K562 (cell line): Measurements from ENCODE around the gene TFAP2A. TPM values are rescaled to one million over a fixed set of nuclear protein-coding genes. Genes with fewer than 3 reads are reported as not detected.
A peak's percentile ranks its signal among the peaks of the same experiment; 100 is the strongest.

Experiments used
- CBFA2T3 ChIP-seq: fragments of 450-650 bp; IDR thresholded peaks from 2 replicates; pipeline ENCODE4 v1.6.1; 2017
- FOXK1 ChIP-seq: sonication (generic); formaldehyde crosslinking; IDR thresholded peaks from 2 replicates; pipeline ENCODE4 v1.8.0; 2022; ENCODE audit warnings: missing genetic modification reagents, mild to moderate bottlenecking, borderline replicate concordance
- HDAC3 ChIP-seq: fragments of 450-650 bp; IDR thresholded peaks from 2 replicates; pipeline ENCODE4 v1.6.1; 2018; ENCODE audit warnings: borderline replicate concordance, mild to moderate bottlenecking, moderate library complexity; ENCODE audit not compliant: partially characterized antibody
- HOMEZ ChIP-seq: fragments of 250-450 bp; sonication (Bioruptor Pico); IDR thresholded peaks from 2 replicates; pipeline ENCODE4 v1.4.0; 2020; ENCODE audit warnings: mild to moderate bottlenecking, moderate library complexity
- KLF13 ChIP-seq: fragments of 450-650 bp; IDR thresholded peaks from 2 replicates; pipeline ENCODE4 v1.6.1; 2016; ENCODE audit warnings: missing genetic modification characterization, low read depth, mild to moderate bottlenecking, missing compliant biosample characterization, moderate library complexity, borderline replicate concordance
- MEF2D ChIP-seq: conservative IDR thresholded peaks from 2 replicates; pipeline ENCODE4 v1.6.1; 2016; ENCODE audit warnings: low read depth, missing genetic modification characterization, missing compliant biosample characterization
- NCOA2 ChIP-seq, 2 experiments: fragments of 450-650 bp; IDR thresholded peaks; 2 replicates each; pipeline ENCODE4 v1.6.1; 2018; ENCODE audit warnings: mild to moderate bottlenecking in 2 of 2, moderate library complexity in 1 of 2; ENCODE audit not compliant: partially characterized antibody in 2 of 2
- POLR2A ChIP-seq: fragments of 450-650 bp; conservative IDR thresholded peaks from 2 replicates; pipeline ENCODE4 v1.6.1; 2016
- RNF2 ChIP-seq: sonication (generic); IDR thresholded peaks from 2 replicates; pipeline ENCODE4 v1.6.1; 2016
- SMAD2 ChIP-seq: fragments of 150-350 bp; IDR thresholded peaks from 2 replicates; pipeline ENCODE4 v1.6.1; 2014; ENCODE audit warnings: low read depth, mild to moderate bottlenecking, low read length
- TAF15 ChIP-seq: fragments of 200-400 bp; formaldehyde crosslinking; IDR thresholded peaks from 2 replicates; pipeline ENCODE4 v1.6.1; 2017; ENCODE audit warnings: mild to moderate bottlenecking, low read depth, low read length, moderate library complexity
- ZFP91 ChIP-seq: sonication (generic); formaldehyde crosslinking; IDR thresholded peaks from 2 replicates; pipeline ENCODE4 v1.8.0; 2022; ENCODE audit warnings: mild to moderate bottlenecking, missing genetic modification reagents
- ZKSCAN3 ChIP-seq: fragments of 250-450 bp; sonication (Bioruptor Pico); IDR thresholded peaks from 2 replicates; pipeline ENCODE4 v1.4.0; 2020
- ZNF121 ChIP-seq: sonication (generic); formaldehyde crosslinking; conservative IDR thresholded peaks from 2 replicates; pipeline ENCODE4 v1.8.0; 2022; ENCODE audit warnings: missing genetic modification reagents
- ZNF354B ChIP-seq: fragments of 250-450 bp; sonication (Bioruptor Pico); IDR thresholded peaks from 2 replicates; pipeline ENCODE4 v1.4.0; 2020
- ZNF436 ChIP-seq: fragments of 250-450, 450-650 bp; sonication (Bioruptor Pico); formaldehyde crosslinking; IDR thresholded peaks from 2 replicates; pipeline ENCODE4 v1.7.0; 2020; ENCODE audit warnings: mild to moderate bottlenecking
- ZNF445 ChIP-seq: fragments of 250-450 bp; sonication (Bioruptor Pico); IDR thresholded peaks from 2 replicates; pipeline ENCODE4 v1.4.0; 2020; ENCODE audit warnings: low read depth, mild to moderate bottlenecking, moderate library complexity
- ZNF780A ChIP-seq: fragments of 250-450 bp; sonication (Bioruptor Pico); IDR thresholded peaks from 2 replicates; pipeline ENCODE4 v1.5.0; 2021; ENCODE audit warnings: mild to moderate bottlenecking
- polyA plus RNA-seq, 8 experiments: library from polyadenylated mRNA; depleted of rRNA in 4 of 8; stranded (reverse) in 5 of 8; unstranded in 3 of 8; fragments of >200 nt; fragmentation: Nextera tagmentation in 2 of 8; fragmentation: Illumina TruSeq in 1 of 8; extraction: Ambion mirVana in 2 of 8; extraction: Trizol in 1 of 8; gene quantifications; 2 replicates each; pipeline versions ENCODE4 v1.2.1 to v1.2.3, GENCODE V29; 2011 to 2014; ENCODE audit warnings: inconsistent platforms in 1 of 8, missing spikeins in 1 of 8
- total RNA-seq, 7 experiments: library from RNA; depleted of rRNA in 6 of 7; stranded (reverse); fragments of >200 nt in 6 of 7; fragmentation: Illumina TruSeq in 2 of 7; extraction: Trizol in 2 of 7; gene quantifications; 2 replicates each; pipeline versions ENCODE4 v1.2.1 to v1.2.3, GENCODE V29; 2011 to 2021; ENCODE audit warnings: low replicate concordance in 1 of 7
- TF ChIP-seq, protein P1 (sequence below): sonication (generic); formaldehyde crosslinking; IDR thresholded peaks from 2 replicates; pipeline ENCODE4 v1.8.1; 2023; ENCODE audit warnings: mild to moderate bottlenecking, missing genetic modification reagents
- TF ChIP-seq, protein P2 (sequence below): fragments of 450-650 bp; IDR thresholded peaks from 2 replicates; pipeline ENCODE4 v1.6.1; 2018; ENCODE audit not compliant: partially characterized antibody

Gene TFAP2A
- total and polyA plus RNA-seq, 9 of the 15 experiments (the other 6 are each of a cell fraction or from before 2014, with no cell fraction given): 0.14 to 0.53 (median 0.19) TPM; not detected in 1

DNA sequence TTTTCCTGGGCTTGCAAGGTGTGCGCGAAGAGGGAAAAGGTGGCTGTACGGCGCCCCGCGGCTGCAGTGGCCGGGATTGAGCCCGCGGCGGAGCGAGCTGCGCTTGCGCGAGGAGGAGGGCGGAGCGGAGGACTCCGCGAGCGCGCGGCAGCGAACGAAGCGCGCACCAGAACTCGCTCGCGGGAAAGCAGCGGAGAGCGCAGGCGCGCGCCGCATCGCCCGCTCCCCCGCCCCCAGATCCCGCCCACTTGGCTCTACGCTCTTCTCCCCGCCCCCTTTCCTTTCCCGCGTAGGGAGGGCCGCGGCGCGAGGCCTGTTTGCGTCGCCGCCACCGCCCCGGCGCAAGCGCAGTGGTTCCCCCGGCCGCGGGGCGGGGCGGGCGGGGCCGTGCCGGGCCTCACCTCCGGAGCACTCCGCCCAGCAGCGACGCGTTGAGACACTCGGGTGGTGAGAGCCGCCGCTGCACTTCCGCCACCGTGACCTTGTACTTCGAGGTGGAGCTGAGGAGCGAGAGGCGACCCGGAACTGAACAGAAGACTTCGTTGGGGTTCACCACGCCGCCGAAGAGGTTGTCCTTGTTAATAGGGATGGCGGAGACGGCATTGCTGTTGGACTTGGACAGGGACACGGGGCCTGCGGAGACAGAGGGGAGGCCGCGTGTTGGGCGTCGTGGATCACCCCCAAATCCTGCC is 10.6 kb downstream of the TFAP2A start (continued):
- TF ChIP-seq POLR2A: peak; percentile 96
- TF ChIP-seq ZNF780A: no peak
- peak; percentile 83; the same call in 1 of the 2 replicates for TF ChIP-seq HOMEZ (CRISPR knock-in tag)
- TF ChIP-seq MEF2D (tag): peak; percentile 91
- no peak for TF ChIP-seq FOXK1 (CRISPR knock-in tag)
- TF ChIP-seq KLF13 (tag): peak; percentile 83; the same call in 1 of the 2 replicates
- TF ChIP-seq TAF15: no peak
- no peak for TF ChIP-seq ZNF436 (CRISPR knock-in tag)
- no peak for TF ChIP-seq SMAD2
- TF ChIP-seq, protein P1, sequence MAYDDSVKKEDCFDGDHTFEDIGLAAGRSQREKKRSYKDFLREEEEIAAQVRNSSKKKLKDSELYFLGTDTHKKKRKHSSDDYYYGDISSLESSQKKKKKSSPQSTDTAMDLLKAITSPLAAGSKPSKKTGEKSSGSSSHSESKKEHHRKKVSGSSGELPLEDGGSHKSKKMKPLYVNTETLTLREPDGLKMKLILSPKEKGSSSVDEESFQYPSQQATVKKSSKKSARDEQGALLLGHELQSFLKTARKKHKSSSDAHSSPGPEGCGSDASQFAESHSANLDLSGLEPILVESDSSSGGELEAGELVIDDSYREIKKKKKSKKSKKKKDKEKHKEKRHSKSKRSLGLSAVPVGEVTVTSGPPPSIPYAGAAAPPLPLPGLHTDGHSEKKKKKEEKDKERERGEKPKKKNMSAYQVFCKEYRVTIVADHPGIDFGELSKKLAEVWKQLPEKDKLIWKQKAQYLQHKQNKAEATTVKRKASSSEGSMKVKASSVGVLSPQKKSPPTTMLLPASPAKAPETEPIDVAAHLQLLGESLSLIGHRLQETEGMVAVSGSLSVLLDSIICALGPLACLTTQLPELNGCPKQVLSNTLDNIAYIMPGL: no peak
- peak; percentile 73; the same call in 1 of the 2 replicates for TF ChIP-seq ZNF445 (CRISPR knock-in tag)
- TF ChIP-seq, protein P2, sequence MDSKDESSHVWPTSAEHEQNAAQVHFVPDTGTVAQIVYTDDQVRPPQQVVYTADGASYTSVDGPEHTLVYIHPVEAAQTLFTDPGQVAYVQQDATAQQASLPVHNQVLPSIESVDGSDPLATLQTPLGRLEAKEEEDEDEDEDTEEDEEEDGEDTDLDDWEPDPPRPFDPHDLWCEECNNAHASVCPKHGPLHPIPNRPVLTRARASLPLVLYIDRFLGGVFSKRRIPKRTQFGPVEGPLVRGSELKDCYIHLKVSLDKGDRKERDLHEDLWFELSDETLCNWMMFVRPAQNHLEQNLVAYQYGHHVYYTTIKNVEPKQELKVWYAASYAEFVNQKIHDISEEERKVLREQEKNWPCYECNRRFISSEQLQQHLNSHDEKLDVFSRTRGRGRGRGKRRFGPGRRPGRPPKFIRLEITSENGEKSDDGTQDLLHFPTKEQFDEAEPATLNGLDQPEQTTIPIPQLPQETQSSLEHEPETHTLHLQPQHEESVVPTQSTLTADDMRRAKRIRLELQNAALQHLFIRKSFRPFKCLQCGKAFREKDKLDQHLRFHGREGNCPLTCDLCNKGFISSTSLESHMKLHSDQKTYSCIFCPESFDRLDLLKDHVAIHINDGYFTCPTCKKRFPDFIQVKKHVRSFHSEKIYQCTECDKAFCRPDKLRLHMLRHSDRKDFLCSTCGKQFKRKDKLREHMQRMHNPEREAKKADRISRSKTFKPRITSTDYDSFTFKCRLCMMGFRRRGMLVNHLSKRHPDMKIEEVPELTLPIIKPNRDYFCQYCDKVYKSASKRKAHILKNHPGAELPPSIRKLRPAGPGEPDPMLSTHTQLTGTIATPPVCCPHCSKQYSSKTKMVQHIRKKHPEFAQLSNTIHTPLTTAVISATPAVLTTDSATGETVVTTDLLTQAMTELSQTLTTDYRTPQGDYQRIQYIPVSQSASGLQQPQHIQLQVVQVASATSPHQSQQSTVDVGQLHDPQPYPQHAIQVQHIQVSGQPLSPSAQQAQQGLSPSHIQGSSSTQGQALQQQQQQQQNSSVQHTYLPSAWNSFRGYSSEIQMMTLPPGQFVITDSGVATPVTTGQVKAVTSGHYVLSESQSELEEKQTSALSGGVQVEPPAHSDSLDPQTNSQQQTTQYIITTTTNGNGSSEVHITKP: no peak
- TF ChIP-seq CBFA2T3: 0 out of 2 replicates have a peak, but pooled peaks have one; percentile 12
- TF ChIP-seq ZFP91 (CRISPR knock-in tag): no peak
- TF ChIP-seq ZNF121: no peak
- no peak for TF ChIP-seq NCOA2 (IDR thresholded peaks at IDR 0.05; ENCODE audit: partially characterized antibody in 2 of 2)
- peak; percentile 38; the same call in 1 of the 2 replicates for TF ChIP-seq ZNF354B (CRISPR knock-in tag)
- TF ChIP-seq ZKSCAN3 (CRISPR knock-in tag): no peak
- peak; percentile 76; the same call in 1 of the 2 replicates for TF ChIP-seq RNF2
- TF ChIP-seq HDAC3: no peak
